HL-60 (cell line): ENCODE data around the gene KRT86.

Source experiments
- CTCF ChIP-seq: IDR thresholded peaks from one replicate; pipeline ENCODE4 v1.5.1; 2011; ENCODE audit warnings: low read length, control low read depth, inconsistent platforms; ENCODE audit not compliant: insufficient read depth
- GABPA ChIP-seq: IDR thresholded peaks from 2 replicates; pipeline ENCODE4 v1.6.1; 2012; ENCODE audit warnings: low read depth
- POLR2AphosphoS5 ChIP-seq: IDR thresholded peaks from 2 replicates; pipeline ENCODE4 v1.6.1; 2012; ENCODE audit warnings: low read depth

- TF ChIP-seq CTCF (no peak), POLR2AphosphoS5 (no peak), GABPA (no peak)
Observed at GRCh38 chr12:52334185-52334584, 59.7 kb downstream of the KRT86 start.
